SK-N-MC (cell line): ENCODE measurements around the gene RASSF4.
A peak's percentile ranks its signal among the peaks of the same experiment; 100 is the strongest.

ENCODE experiments used
- DNase-seq: peaks from one replicate; pipeline ENCODE4 v3.0.0-alpha.2; 2011; ENCODE audit warnings: low read depth, low spot score
- H3K27ac ChIP-seq: fragments of 200-600 bp; sonication (generic); 2 replicates; pipeline ENCODE4 v1.5.1; 2016; ENCODE audit warnings: mixed run types
- H3K36me3 ChIP-seq: fragments of 200-600 bp; sonication (generic); 2 replicates; pipeline ENCODE4 v1.6.1; 2017; ENCODE audit warnings: antibody characterized with exemption, low read length, mixed read lengths; ENCODE audit not compliant: insufficient read depth
- H3K4me3 ChIP-seq: fragments of 200-600 bp; sonication (generic); 2 replicates; pipeline ENCODE4 v1.5.1; 2016
- H3K9ac ChIP-seq: fragments of 200-600 bp; sonication (generic); 2 replicates; pipeline ENCODE4 v1.8.0; 2017; ENCODE audit warnings: mixed run types, mixed read lengths; ENCODE audit not compliant: insufficient read length
- H3K9me3 ChIP-seq: fragments of 200-600 bp; sonication (generic); 2 replicates; pipeline ENCODE4 v1.6.1; 2017; ENCODE audit warnings: low read depth, mild to moderate bottlenecking, antibody characterized with exemption, low read length, moderate library complexity, mixed read lengths
- EZH2 ChIP-seq: fragments of 200-600 bp; sonication (generic); IDR thresholded peaks from one replicate; pipeline ENCODE4 v1.6.1; 2017; ENCODE audit warnings: antibody characterized with exemption
- FOXP2 ChIP-seq: optimal IDR thresholded peaks from 2 replicates; pipeline ENCODE3; 2011; ENCODE audit warnings: mild to moderate bottlenecking, moderate library complexity; ENCODE audit not compliant: insufficient read depth; ENCODE audit errors: extremely low read length, control extremely low read depth
- POLR2AphosphoS5 ChIP-seq: IDR thresholded peaks from 2 replicates; pipeline ENCODE4 v1.6.1; 2012; ENCODE audit warnings: mild to moderate bottlenecking, low read depth, low read length, borderline replicate concordance

Gene RASSF4

DNA sequence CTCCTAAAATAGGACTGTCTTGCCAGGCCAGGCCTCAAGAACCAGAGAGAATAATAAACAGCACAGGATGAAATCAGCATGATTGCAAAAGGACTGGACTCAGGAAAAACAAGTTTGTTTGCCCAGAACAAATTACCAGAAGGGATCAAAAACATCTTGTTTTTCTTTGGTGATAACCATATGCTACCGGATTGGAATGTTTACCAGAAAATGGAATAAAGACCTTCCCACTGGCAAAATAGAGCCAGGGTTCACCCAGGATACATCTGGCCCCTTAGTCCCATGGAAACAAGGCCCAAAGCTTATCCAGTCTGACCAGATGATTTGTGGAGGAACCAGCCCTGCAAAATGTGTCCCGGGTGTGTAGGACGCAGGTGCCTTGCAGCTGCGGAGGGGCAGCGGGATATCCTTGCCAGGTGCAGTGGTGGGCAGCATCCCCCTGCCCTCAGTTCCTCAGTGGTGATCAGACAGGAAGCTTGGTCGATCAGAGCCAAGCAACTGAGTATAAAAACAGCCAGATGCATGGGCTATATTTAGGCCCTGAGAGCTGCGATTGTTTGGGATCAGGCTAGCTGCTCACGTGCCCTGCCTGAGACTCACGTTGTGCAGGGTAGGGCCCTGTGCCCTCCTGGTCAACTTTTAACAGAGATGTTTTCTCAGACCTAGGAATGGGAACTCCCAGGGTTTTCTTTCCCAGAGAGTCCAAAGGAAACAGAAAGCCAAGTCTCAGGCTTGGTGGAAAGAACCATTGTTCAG lies 36.5 kb downstream of the RASSF4 start:
- Histone ChIP-seq H3K9me3 (no peaks in the 10 kb centered on the region), H3K9ac (no peak overlapping the region), H3K27ac (no peak overlapping the region), H3K36me3 (no peaks in the 10 kb centered on the region), H3K4me3 (no peak overlapping the region)
- DNase-seq = no peak
- no peak for TF ChIP-seq POLR2AphosphoS5
- TF ChIP-seq FOXP2 = no peak
- no peak for TF ChIP-seq EZH2

DNA sequence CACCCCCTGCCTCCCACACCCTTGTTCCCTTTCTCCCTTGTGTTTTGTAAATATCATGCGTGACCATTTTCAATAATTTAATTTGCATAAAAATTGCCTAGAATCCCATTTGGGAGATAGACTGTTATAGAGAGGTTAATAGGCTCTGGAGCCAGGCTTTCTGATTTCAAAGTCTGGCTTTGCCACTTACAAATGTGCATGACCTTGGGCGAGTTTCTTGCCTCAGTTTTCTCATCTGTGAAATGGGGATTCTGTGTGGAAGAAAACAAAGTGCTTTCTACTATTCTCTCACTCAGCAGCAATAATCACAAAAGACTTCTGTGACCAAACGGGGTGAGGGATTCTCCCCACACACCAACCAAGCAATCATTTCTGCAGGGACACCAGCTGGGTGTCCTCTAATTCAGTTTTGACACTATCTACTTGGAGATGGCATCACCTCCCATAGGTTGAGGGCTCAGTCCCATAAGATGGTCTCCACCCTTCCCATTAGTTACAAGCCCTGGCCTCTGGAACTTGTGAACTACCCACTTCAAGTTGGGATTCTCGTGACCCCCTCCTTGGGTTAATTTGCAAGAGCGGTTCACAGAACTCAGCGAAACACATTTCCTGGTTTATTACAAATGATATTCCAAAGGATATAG lies 37.6 kb downstream of the RASSF4 start:
- no peak for TF ChIP-seq POLR2AphosphoS5
- TF ChIP-seq EZH2 = no peak
- TF ChIP-seq FOXP2 = no peak
- no peak overlapping the region for H3K27ac ChIP-seq
- H3K4me3 ChIP-seq = no peak overlapping the region
- no peaks in the 10 kb centered on the region for H3K36me3 ChIP-seq
- no peak for DNase-seq
- no peak overlapping the region for H3K9ac ChIP-seq
- no peaks in the 10 kb centered on the region for H3K9me3 ChIP-seq

DNA sequence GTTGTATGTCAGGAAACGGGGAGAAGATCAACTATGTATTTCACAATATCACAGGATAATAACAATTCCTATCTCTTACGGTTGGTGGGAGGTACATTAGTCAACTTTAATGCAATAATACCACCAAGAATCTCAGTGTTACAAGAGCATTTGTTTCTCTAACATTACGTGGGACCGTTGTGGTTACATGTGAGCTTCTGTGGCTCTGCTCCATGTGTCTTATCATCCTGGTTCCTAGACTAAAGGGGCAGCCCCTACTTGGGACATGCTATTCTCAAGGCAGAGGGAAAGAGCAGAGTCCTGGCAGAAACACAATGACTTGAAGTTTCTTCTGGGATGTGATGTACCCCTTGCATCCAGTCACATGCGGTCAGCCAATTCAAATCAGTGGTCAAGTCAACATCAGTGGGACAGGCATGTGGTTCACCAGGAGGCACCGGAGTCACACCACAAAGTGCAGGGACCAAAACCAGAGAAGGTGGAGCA lies 38.6 kb downstream of the RASSF4 start:
- TF ChIP-seq EZH2 = no peak
- no peak for TF ChIP-seq POLR2AphosphoS5
- no peak for TF ChIP-seq FOXP2
- Histone ChIP-seq H3K4me3 (no peak overlapping the region), H3K36me3 (peaks cover 5% of the 10 kb centered on the region), H3K9ac (no peak overlapping the region), H3K9me3 (no peaks in the 10 kb centered on the region), H3K27ac (no peak overlapping the region)
- DNase-seq = no peak

DNA sequence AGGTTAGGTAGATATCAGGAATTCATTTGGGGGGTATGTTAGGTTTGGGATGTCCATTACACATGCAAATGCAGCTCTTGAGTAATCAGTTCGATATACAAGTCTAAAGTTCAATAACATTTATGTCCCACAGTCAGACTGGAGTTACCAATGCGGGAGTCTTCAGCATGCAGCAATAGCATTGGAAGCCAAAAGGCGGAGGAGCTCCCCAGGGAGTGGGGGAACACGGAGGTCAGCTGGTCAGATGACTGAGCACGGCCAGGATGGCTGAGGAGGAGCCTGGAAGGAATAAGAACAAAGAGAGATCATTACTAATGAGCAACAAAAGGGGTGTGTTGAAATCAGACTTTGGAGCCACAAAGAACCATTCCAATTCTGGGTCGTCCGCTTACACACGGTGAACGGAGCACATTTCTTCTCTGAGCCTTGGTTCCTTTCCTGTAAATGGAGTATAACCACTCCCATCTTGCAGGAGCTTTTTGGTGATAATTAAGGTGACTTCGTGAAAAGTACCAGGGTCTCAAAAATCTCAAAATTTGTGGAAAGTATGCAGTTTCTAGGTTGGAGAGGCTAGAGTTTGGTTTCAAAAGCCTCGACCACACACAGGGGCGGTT lies 40.6 kb downstream of the RASSF4 start:
- peak overlapping the region; percentile 62; the same call in 1 of the 2 replicates for H3K27ac ChIP-seq
- H3K4me3 ChIP-seq = peak overlapping the region; percentile 86
- no peak for TF ChIP-seq FOXP2
- no peak for TF ChIP-seq POLR2AphosphoS5
- no peak for TF ChIP-seq EZH2
- DNase-seq = no peak
- no peaks in the 10 kb centered on the region for H3K9me3 ChIP-seq
- H3K9ac ChIP-seq = peak overlapping the region; percentile 85
- H3K36me3 ChIP-seq = peaks cover 22% of the 10 kb centered on the region

DNA sequence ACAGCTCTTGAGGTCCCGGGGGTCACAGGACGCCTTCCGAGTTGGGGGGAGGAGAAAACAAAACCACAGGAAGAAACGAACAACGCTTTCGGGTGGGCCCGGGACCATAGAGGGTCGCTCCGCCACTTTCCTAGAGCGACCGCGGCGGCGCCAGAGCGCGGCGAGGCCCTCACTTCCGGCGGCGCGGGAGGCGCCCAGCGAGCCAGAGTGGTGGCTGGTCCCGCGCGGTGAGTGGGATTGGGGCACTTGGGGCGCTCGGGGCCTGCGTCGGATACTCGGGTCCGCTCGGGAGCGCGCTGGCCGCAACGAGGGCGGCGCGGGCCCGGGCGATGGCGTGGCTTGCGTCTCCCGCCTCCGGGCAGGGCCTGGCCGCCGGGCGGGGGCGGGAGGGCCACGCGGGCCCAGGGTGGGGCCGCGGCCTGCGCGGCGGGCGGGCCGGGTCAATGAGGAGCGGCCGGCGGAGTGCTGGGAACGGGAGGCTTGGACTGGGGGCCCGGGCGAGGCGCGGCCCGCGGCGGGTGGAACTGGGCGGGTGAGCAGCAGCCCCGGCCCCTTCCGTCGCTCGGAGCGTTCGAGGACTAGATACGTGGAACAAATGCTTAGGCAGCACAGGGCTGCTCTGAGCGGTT lies 41.3 kb downstream of the RASSF4 start, which contains the start of gene ZNF22:
Gene ZNF22, plus strand, starts transcription at position 172 of the 629 bp plus-strand sequence. CDS start 2,446 bp downstream, outside the sequence.
- Histone ChIP-seq H3K9me3 (no peaks in the 10 kb centered on the region), H3K36me3 (peaks cover 22% of the 10 kb centered on the region), H3K9ac (peak within 1 kb of the TSS; percentile 85), H3K27ac (peak within 1 kb of the TSS; percentile 62), H3K4me3 (peak within 1 kb of the TSS; percentile 86)
- no peak for TF ChIP-seq EZH2
- no peak for TF ChIP-seq FOXP2
- TF ChIP-seq POLR2AphosphoS5 = peak; percentile 65; the same call in 1 of the 2 replicates
- DNase-seq = no peak

DNA sequence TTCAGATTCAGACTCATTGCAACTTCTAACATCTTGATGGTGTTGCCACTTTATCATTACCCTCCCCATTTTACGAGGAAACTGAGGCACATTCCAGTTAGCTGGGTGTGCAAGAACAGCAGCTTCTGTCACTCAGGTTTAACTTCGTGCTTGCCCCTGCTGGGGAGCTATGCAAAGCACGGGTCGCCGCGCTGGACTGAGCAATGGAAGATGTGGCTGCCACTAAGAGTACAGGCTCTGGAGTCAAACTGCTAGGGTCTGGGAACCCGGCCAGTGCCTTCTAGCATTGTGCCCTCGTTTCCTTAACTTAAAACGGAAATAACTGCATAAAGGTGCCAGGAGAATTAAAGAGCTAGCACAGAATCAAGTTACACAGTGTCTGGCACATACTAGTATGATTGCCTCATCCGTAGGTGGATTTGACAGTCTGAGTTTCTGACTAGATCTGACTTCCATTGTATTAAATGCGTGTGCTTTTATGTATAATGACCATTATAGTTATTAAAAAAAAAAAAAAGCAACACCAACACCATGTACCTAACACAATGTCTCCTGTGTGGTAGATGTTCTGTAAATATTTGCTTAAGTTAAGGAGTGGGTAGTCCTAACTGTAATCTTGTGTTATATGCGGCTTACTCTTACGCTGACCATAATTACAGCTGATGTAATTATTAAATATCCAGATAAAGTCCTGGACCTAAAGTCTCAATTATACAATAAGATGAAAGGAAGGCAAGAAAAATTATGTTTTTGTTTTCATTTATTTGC lies 42.0 kb downstream of the RASSF4 start:
- H3K9ac ChIP-seq = peak overlapping the region; percentile 85
- DNase-seq = no peak
- no peaks in the 10 kb centered on the region for H3K9me3 ChIP-seq
- TF ChIP-seq POLR2AphosphoS5 (0 out of 2 replicates have a peak, but pooled peaks have one; percentile 32), EZH2 (no peak), FOXP2 (no peak)
- H3K4me3 ChIP-seq = peak overlapping the region; percentile 86
- peaks cover 22% of the 10 kb centered on the region for H3K36me3 ChIP-seq
- peak overlapping the region; percentile 60; the same call in 1 of the 2 replicates for H3K27ac ChIP-seq

DNA sequence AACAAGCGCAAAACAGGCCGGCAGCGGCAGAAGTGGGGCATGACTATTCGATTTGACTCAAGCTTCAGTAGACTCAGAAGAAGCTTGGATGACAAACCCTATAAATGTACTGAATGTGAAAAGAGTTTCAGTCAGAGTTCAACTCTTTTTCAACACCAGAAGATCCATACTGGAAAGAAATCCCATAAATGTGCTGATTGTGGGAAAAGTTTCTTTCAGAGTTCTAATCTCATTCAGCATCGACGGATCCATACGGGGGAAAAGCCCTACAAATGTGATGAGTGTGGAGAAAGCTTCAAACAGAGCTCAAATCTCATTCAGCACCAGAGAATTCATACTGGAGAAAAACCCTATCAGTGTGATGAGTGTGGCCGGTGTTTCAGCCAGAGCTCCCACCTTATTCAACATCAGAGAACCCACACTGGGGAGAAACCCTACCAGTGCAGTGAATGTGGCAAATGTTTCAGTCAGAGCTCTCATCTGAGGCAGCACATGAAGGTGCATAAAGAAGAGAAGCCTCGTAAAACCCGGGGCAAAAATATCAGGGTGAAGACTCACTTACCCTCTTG lies 43.9 kb downstream of the RASSF4 start:
- no peak overlapping the region for H3K27ac ChIP-seq
- no peak for DNase-seq
- H3K9ac ChIP-seq = no peak overlapping the region
- no peak overlapping the region for H3K4me3 ChIP-seq
- no peak for TF ChIP-seq POLR2AphosphoS5
- no peak for TF ChIP-seq EZH2
- no peak for TF ChIP-seq FOXP2
- peaks cover 22% of the 10 kb centered on the region for H3K36me3 ChIP-seq
- no peaks in the 10 kb centered on the region for H3K9me3 ChIP-seq
